H9 (cell line): ENCODE results near the gene SEMA4D. TPM values are rescaled to one million over a fixed set of nuclear protein-coding genes. Genes with fewer than 3 reads are reported as not detected.
A peak's percentile ranks its signal among the peaks of the same experiment; 100 is the strongest.

Experiments used
- DNase-seq: peaks from one replicate; pipeline ENCODE4 v3.0.0-alpha.2; 2017
- H2AFZ ChIP-seq: one replicate; pipeline ENCODE4 v1.6.1; 2013; ENCODE audit warnings: mild to moderate bottlenecking, low read length, control low read depth, moderate library complexity
- H2AK5ac ChIP-seq: 2 replicates; pipeline ENCODE4 v1.6.1; 2013; ENCODE audit warnings: low read length, control low read depth, mixed read lengths; ENCODE audit not compliant: insufficient read length
- H2BK120ac ChIP-seq: one replicate; pipeline ENCODE4 v1.6.1; 2013; ENCODE audit warnings: low read depth, mild to moderate bottlenecking, low read length, control low read depth, inconsistent platforms; ENCODE audit not compliant: poor library complexity, severe bottlenecking
- H2BK12ac ChIP-seq: 2 replicates; pipeline ENCODE4 v1.6.1; 2013; ENCODE audit warnings: low read length, control low read depth, mixed read lengths, low read depth; ENCODE audit not compliant: insufficient read length
- H2BK15ac ChIP-seq: 2 replicates; pipeline ENCODE4 v1.6.1; 2013; ENCODE audit warnings: low read depth, low read length, control low read depth
- H2BK20ac ChIP-seq: one replicate; pipeline ENCODE4 v1.6.1; 2013; ENCODE audit warnings: low read depth, mild to moderate bottlenecking, low read length, control low read depth, inconsistent platforms; ENCODE audit not compliant: poor library complexity, severe bottlenecking
- H2BK5ac ChIP-seq: 2 replicates; pipeline ENCODE4 v1.6.1; 2013; ENCODE audit warnings: low read length, control low read depth, mixed read lengths; ENCODE audit not compliant: insufficient read length
- H3K14ac ChIP-seq: 2 replicates; pipeline ENCODE4 v1.6.1; 2013; ENCODE audit warnings: low read length, control low read depth; ENCODE audit not compliant: insufficient read depth
- H3K18ac ChIP-seq: 2 replicates; pipeline ENCODE4 v1.6.1; 2013; ENCODE audit warnings: low read depth, mild to moderate bottlenecking, mixed read lengths, low read length, control low read depth; ENCODE audit not compliant: insufficient read length
- H3K23ac ChIP-seq: 2 replicates; pipeline ENCODE4 v1.6.1; 2013; ENCODE audit warnings: low read length, control low read depth, mixed read lengths, low read depth; ENCODE audit not compliant: insufficient read length
- H3K23me2 ChIP-seq: 2 replicates; pipeline ENCODE4 v1.6.1; 2013; ENCODE audit warnings: low read depth, mild to moderate bottlenecking, mixed read lengths, low read length, control low read depth; ENCODE audit not compliant: insufficient read length, poor library complexity, severe bottlenecking
- H3K27ac ChIP-seq: 2 replicates; pipeline ENCODE4 v1.5.1; 2013; ENCODE audit warnings: low read length, control low read depth, mixed read lengths, low read depth; ENCODE audit not compliant: insufficient read length
- H3K27me3 ChIP-seq: 2 replicates; pipeline ENCODE4 v1.6.1; 2013; ENCODE audit warnings: low read length, control low read depth, inconsistent platforms; ENCODE audit not compliant: insufficient read depth
- H3K4ac ChIP-seq: 2 replicates; pipeline ENCODE4 v1.6.1; 2013; ENCODE audit warnings: low read depth, mild to moderate bottlenecking, control low read depth, inconsistent platforms, low read length, moderate library complexity
- H3K4me1 ChIP-seq: 2 replicates; pipeline ENCODE4 v1.6.1; 2013; ENCODE audit warnings: low read length, control low read depth, inconsistent platforms; ENCODE audit not compliant: insufficient read depth
- H3K4me2 ChIP-seq: 2 replicates; pipeline ENCODE4 v1.6.1; 2013; ENCODE audit warnings: low read length, control low read depth, mixed read lengths; ENCODE audit not compliant: insufficient read length, insufficient read depth
- H3K56ac ChIP-seq: 2 replicates; pipeline ENCODE4 v1.6.1; 2013; ENCODE audit warnings: low read depth, mild to moderate bottlenecking, mixed read lengths, low read length, control low read depth; ENCODE audit not compliant: insufficient read length
- H3K79me1 ChIP-seq: 2 replicates; pipeline ENCODE4 v1.6.1; 2013; ENCODE audit warnings: low read depth, mild to moderate bottlenecking, moderate library complexity, low read length, control low read depth, inconsistent platforms; ENCODE audit not compliant: insufficient read depth, poor library complexity, severe bottlenecking
- H3K79me2 ChIP-seq: 2 replicates; pipeline ENCODE4 v1.6.1; 2013; ENCODE audit warnings: low read length, control low read depth, inconsistent platforms; ENCODE audit not compliant: insufficient read depth
- H3K9ac ChIP-seq: 2 replicates; pipeline ENCODE4 v1.6.1; 2013; ENCODE audit warnings: low read length, control low read depth, mixed read lengths; ENCODE audit not compliant: insufficient read length; ENCODE audit errors: extremely low read depth
- H3K9me3 ChIP-seq: one replicate; pipeline ENCODE4 v1.6.1; 2013; ENCODE audit warnings: low read depth, low read length, inconsistent platforms; ENCODE audit not compliant: control insufficient read depth
- H3T11ph ChIP-seq: one replicate; pipeline ENCODE4 v1.6.1; 2013; ENCODE audit warnings: mild to moderate bottlenecking, low read length, control low read depth, inconsistent platforms
- H4K20me1 ChIP-seq: one replicate; pipeline ENCODE4 v1.6.1; 2013; ENCODE audit not compliant: control insufficient read depth, insufficient read length, insufficient read depth
- H4K5ac ChIP-seq: 2 replicates; pipeline ENCODE4 v1.6.1; 2013; ENCODE audit warnings: low read depth, mild to moderate bottlenecking, mixed read lengths, low read length, control low read depth; ENCODE audit not compliant: insufficient read length
- H4K8ac ChIP-seq: replicated peaks from 2 replicates; pipeline ENCODE4 v1.6.1; 2013; ENCODE audit warnings: low read length, control low read depth, mixed read lengths, low read depth; ENCODE audit not compliant: insufficient read length
- H4K91ac ChIP-seq: 2 replicates; pipeline ENCODE4 v1.6.1; 2013; ENCODE audit warnings: low read depth, mild to moderate bottlenecking, moderate library complexity, mixed read lengths, low read length, control low read depth; ENCODE audit not compliant: insufficient read length
- H3K27ac Mint-ChIP-seq, 3 experiments: 2 replicates in 2 of 3; 3 replicates in 1 of 3; pipeline ENCODE4 v1.8.0; 2020 to 2021; ENCODE audit warnings: mixed read lengths in 3 of 3, mild to moderate bottlenecking in 1 of 3, moderate library complexity in 1 of 3
- H3K27me3 Mint-ChIP-seq: 2 replicates; pipeline ENCODE4 v1.8.0; 2021; ENCODE audit warnings: low read depth, mild to moderate bottlenecking, moderate library complexity, mixed read lengths
- H3K36me3 Mint-ChIP-seq, 3 experiments: 2 replicates in 2 of 3; 3 replicates in 1 of 3; pipeline ENCODE4 v1.8.0; 2020 to 2021; ENCODE audit warnings: low read depth in 3 of 3, mixed read lengths in 3 of 3; ENCODE audit not compliant: insufficient read depth in 1 of 3
- H3K4me1 Mint-ChIP-seq, 2 experiments: 2 replicates each; pipeline ENCODE4 v1.8.0; 2020; ENCODE audit warnings: mixed read lengths in 2 of 2
- H3K4me3 Mint-ChIP-seq, 2 experiments: 2 replicates in 1 of 2; 3 replicates in 1 of 2; pipeline ENCODE4 v1.8.0; 2020 to 2021; ENCODE audit warnings: mild to moderate bottlenecking in 2 of 2, mixed read lengths in 2 of 2, moderate library complexity in 1 of 2
- H3K9me3 Mint-ChIP-seq, 2 experiments: 2 replicates in 1 of 2; 3 replicates in 1 of 2; pipeline ENCODE4 v1.8.0; 2020; ENCODE audit warnings: mild to moderate bottlenecking in 2 of 2, mixed read lengths in 2 of 2, moderate library complexity in 1 of 2
- WGBS: extraction: QIAGEN DNeasy Blood & Tissue Kit; methylation state at CpG from one replicate; pipeline ENCODE4 v1.1.7; 2013; ENCODE audit warnings: missing lambda C conversion rate, low lambda C conversion rate, mixed read lengths; ENCODE audit not compliant: insufficient read length; ENCODE audit errors: extremely low coverage; 5-methylcytosine and 5-hydroxymethylcytosine counted together
- total RNA-seq: library from RNA; stranded (reverse); gene quantifications from 2 replicates; pipeline ENCODE4 v1.2.1, GENCODE V29; 2021
- TF ChIP-seq, protein P1 (sequence below): fragments of 200-600 bp; sonication (generic); conservative IDR thresholded peaks from 3 replicates; pipeline ENCODE4 v1.8.0; 2021; ENCODE audit warnings: antibody characterized with exemption, mild to moderate bottlenecking

The SEMA4D gene
- total RNA-seq, 1 experiment from 2014 or later: 47.2 TPM

DNA sequence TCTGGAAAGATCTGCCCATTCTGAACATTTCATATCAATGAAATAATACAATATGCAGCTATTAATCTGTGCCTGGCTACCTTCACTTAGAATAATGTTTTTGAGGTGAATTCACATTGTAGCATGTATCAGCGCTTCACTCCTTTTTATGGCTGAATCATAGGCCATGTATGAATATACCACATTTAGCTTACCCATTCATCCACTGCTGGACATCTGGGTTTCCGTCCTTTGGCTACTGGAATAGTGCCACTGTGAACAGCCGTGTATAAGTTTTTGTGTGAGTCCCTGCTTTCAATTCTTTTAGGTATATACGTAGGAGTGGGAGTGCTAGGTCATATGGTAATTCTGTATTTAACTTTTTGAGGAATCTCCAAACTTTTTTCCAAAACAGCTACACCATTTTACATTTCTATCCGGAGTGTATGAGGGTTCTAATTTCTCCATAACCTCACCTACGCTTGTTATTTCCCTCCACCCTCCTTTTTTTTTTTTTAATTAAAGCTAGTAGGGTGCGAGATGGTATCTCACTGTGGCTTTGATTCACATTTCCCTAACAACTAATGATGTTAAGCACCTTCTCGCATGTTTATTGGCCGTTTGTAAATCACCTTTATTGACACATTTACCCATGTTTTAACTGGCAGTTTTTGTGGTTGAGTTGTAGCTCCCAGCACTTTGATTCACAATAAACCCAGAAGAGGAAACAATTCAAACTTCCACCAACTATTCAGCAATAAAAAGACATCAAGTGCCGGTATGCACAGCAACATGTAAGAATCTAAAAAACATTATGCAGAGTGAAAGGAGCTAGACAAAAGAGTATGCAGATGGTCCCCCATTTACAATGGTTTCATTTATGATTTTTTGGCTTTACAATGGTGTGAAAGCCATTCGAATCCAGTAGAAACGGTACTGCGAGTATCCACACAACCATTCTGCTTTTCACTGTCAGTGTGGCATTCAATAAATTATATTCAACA, 8.1 kb downstream of the SEMA4D start:
- Histone ChIP-seq H4K8ac (no peak overlapping the region), H2BK12ac (no peak overlapping the region), H3K4me2 (no peak overlapping the region), H3K18ac (no peak overlapping the region), H2BK15ac (no peak overlapping the region), H3K9me3 (no peaks in the 10 kb centered on the region), H3K27ac (no peak overlapping the region), H4K5ac (no peak overlapping the region), H2BK5ac (no peak overlapping the region), H3K4ac (no peak overlapping the region), H3K27me3 (no peaks in the 10 kb centered on the region), H2AK5ac (no peak overlapping the region), H3K4me1 (peaks cover 8% of the 10 kb centered on the region), H4K91ac (no peak overlapping the region), H3T11ph (no peak overlapping the region), H3K79me2 (peaks cover 35% of the 10 kb centered on the region; the same call in 1 of the 2 replicates), H3K79me1 (peaks cover 9% of the 10 kb centered on the region), H3K23me2 (no peaks in the 10 kb centered on the region), H2BK120ac (no peak overlapping the region), H3K9ac (no peak overlapping the region), H3K14ac (no peak overlapping the region), H2AFZ (no peak overlapping the region), H4K20me1 (no peaks in the 10 kb centered on the region), H3K56ac (no peak overlapping the region), H3K23ac (no peak overlapping the region), H2BK20ac (no peak overlapping the region)
- Mint-ChIP-seq H3K4me3 (no peak overlapping the region), H3K27me3 (no peaks in the 10 kb centered on the region), H3K27ac (peak overlapping the region in 1 of 3 experiments; percentile 85; a peak in 2 of 7 replicates), H3K4me1 (peaks cover 66% of the 10 kb centered on the region in 2 experiments), H3K36me3 (peaks cover 0 to 5% (median 2%) of the 10 kb centered on the region in 3 experiments; a peak in 4 of 7 replicates), H3K9me3 (no peaks in the 10 kb centered on the region)
- TF ChIP-seq, protein P1, sequence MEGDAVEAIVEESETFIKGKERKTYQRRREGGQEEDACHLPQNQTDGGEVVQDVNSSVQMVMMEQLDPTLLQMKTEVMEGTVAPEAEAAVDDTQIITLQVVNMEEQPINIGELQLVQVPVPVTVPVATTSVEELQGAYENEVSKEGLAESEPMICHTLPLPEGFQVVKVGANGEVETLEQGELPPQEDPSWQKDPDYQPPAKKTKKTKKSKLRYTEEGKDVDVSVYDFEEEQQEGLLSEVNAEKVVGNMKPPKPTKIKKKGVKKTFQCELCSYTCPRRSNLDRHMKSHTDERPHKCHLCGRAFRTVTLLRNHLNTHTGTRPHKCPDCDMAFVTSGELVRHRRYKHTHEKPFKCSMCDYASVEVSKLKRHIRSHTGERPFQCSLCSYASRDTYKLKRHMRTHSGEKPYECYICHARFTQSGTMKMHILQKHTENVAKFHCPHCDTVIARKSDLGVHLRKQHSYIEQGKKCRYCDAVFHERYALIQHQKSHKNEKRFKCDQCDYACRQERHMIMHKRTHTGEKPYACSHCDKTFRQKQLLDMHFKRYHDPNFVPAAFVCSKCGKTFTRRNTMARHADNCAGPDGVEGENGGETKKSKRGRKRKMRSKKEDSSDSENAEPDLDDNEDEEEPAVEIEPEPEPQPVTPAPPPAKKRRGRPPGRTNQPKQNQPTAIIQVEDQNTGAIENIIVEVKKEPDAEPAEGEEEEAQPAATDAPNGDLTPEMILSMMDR: no peak
- DNase-seq: peak; percentile 2
- WGBS: no CpG with 5 or more reads among the region's 13 CpGs
